Endothelial cell of umbilical vein (primary cell): ENCODE results near the gene DTX2. TPM values are rescaled to one million over a fixed set of nuclear protein-coding genes. Genes with fewer than 3 reads are reported as not detected.
"Not testable (repeated sequence)": the region's sequence is repeated elsewhere in the genome, so short reads cannot be mapped to it uniquely, and the experiment has no call there.

Source experiments
- BruUV-seq: library from RNA; stranded (reverse); fragments of 400-500 nt; replicated peaks from 2 replicates; lab custom pipeline; 2021; lab: Mats Ljungman, UMichigan
- CTCF ChIA-PET: fragments of 300-600, 350-600 bp; sonication (Branson Sonifier 250); formaldehyde crosslinking; loops from one replicate; lab custom pipeline; 2021; ENCODE audit warnings: antibody characterized with exemption, inconsistent platforms; lab: Charles Lee
- POLR2A ChIA-PET: fragments of 300-600, 350-600 bp; sonication (Branson Sonifier 250); formaldehyde crosslinking; loops from one replicate; lab custom pipeline; 2021; ENCODE audit warnings: antibody characterized with exemption, inconsistent platforms; lab: Charles Lee
- DNase-seq: peaks from one replicate; pipeline ENCODE4 v3.0.0-alpha.2; 2011; ENCODE audit warnings: low read depth, low spot score
- FAIRE-seq: peaks from 2 replicates; lab custom pipeline; 2011; peaks lifted over from hg19 to GRCh38; lab: Jason Lieb, UNC
- H2AFZ ChIP-seq: 2 replicates; pipeline ENCODE4 v1.6.0; 2012; ENCODE audit warnings: low read depth, low read length, control low read depth, inconsistent platforms
- H3K27ac ChIP-seq: 2 replicates; pipeline ENCODE4 v1.5.1; 2011; ENCODE audit warnings: low read depth, mild to moderate bottlenecking, control low read depth, low read length, moderate library complexity; ENCODE audit not compliant: insufficient read depth
- H3K27me3 ChIP-seq, 2 experiments: 2 replicates each; pipeline versions ENCODE4 v1.6.0 to v1.6.1; 2011; ENCODE audit warnings: low read length in 2 of 2, mixed read lengths in 1 of 2; ENCODE audit not compliant: control insufficient read depth in 2 of 2, insufficient read depth in 2 of 2
- H3K36me3 ChIP-seq, 2 experiments: 2 replicates in 1 of 2; 3 replicates in 1 of 2; pipeline ENCODE4 v1.5.1; 2011; ENCODE audit warnings: low read length in 2 of 2, mild to moderate bottlenecking in 1 of 2, moderate library complexity in 1 of 2; ENCODE audit not compliant: control insufficient read depth in 2 of 2, insufficient read depth in 2 of 2; ENCODE audit errors: extremely low read depth in 1 of 2
- H3K4me1 ChIP-seq: 3 replicates; pipeline ENCODE4 v1.5.1; 2011; ENCODE audit warnings: mild to moderate bottlenecking, low read length; ENCODE audit not compliant: control insufficient read depth, insufficient read depth; ENCODE audit errors: extremely low read depth
- H3K4me2 ChIP-seq: 2 replicates; pipeline ENCODE4 v1.6.1; 2011; ENCODE audit warnings: low read length, control low read depth, mixed read lengths; ENCODE audit not compliant: insufficient read depth
- H3K4me3 ChIP-seq, 3 experiments: fragments of 200-600 bp in 1 of 3; sonication (generic), shearing (Covaris generic) in 1 of 3; replicated peaks in 1 of 3; 2 replicates each; pipeline ENCODE4 v1.5.1; 2011 to 2016; ENCODE audit warnings: control low read depth in 3 of 3, low read length in 3 of 3, mild to moderate bottlenecking in 2 of 3, inconsistent platforms in 1 of 3, low read depth in 1 of 3, moderate library complexity in 1 of 3; ENCODE audit not compliant: insufficient read depth in 1 of 3
- H3K79me2 ChIP-seq: 2 replicates; pipeline ENCODE4 v1.6.0; 2012; ENCODE audit warnings: low read length, inconsistent platforms; ENCODE audit not compliant: control insufficient read depth, insufficient read depth
- H3K9ac ChIP-seq: replicated peaks from 2 replicates; pipeline ENCODE3; 2011; ENCODE audit warnings: low read length, control low read depth; ENCODE audit not compliant: insufficient read depth; ENCODE audit errors: extremely low read depth
- H3K9me1 ChIP-seq: replicated peaks from 3 replicates; pipeline ENCODE4 v1.6.0; 2011; ENCODE audit warnings: mild to moderate bottlenecking, low read length; ENCODE audit not compliant: control insufficient read depth, insufficient read depth; ENCODE audit errors: extremely low read depth
- H3K9me3 ChIP-seq: replicated peaks from 2 replicates; pipeline ENCODE4 v1.5.1; 2012; ENCODE audit warnings: low read length, inconsistent platforms; ENCODE audit not compliant: control insufficient read depth, insufficient read depth
- H4K20me1 ChIP-seq: replicated peaks from 2 replicates; pipeline ENCODE3; 2011; ENCODE audit warnings: mild to moderate bottlenecking, low read length; ENCODE audit not compliant: control insufficient read depth, insufficient read depth; ENCODE audit errors: extremely low read depth
- dilution Hi-C: fragments of 300-500 bp; cut with MboI; formaldehyde crosslinking; loops from one replicate; pipeline ENCODE4 v1.15.0; 2019; ENCODE audit warnings: low sequenced_read_pairs; ENCODE audit not compliant: extremely low pct_ligation_motif_present
- intact Hi-C: fragments of 100-400 bp; cut with micrococcal nuclease; formaldehyde crosslinking; loops from one replicate; pipeline ENCODE4 v1.10.0; 2022
- polyA plus RNA-seq, 4 experiments: library from polyadenylated mRNA; depleted of rRNA in 3 of 4; stranded (reverse) in 3 of 4; unstranded in 1 of 4; fragments of >200 nt; gene quantifications; 2 replicates each; pipeline versions ENCODE4 v1.2.1 to v1.2.3, GENCODE V29; 2011 to 2012; ENCODE audit warnings: missing spikeins in 1 of 4
- total RNA-seq: library from RNA; stranded (reverse); gene quantifications from 2 replicates; pipeline ENCODE4 v1.2.3, GENCODE V29; 2021

The DTX2 gene
- total and polyA plus RNA-seq, 2 donors (not counting 3 experiments of a cell fraction or from before 2014, with no cell fraction given): 8.5 to 17.1 TPM

DNA sequence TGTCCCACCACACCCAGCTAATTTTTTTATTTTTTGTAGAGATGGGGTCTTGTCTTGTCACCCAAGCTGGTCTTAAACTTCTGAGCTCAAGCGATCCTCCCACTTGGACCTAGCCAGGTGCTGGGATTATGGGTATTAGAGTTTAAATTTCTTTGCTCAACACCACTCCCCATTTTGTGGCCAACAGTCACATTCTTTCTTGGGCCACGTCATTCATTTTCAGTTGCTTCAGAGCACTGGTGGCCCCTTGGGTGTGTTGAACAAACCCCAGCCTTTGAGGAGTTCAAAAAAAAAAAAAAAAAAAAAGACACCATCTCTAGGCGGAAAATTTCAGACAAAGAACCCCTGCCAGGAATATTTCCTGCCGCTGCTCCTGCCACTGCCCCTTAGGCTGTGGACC lies 4.5 kb upstream of the DTX2 start:
- intact Hi-C loops: not testable (repeated sequence)

DNA sequence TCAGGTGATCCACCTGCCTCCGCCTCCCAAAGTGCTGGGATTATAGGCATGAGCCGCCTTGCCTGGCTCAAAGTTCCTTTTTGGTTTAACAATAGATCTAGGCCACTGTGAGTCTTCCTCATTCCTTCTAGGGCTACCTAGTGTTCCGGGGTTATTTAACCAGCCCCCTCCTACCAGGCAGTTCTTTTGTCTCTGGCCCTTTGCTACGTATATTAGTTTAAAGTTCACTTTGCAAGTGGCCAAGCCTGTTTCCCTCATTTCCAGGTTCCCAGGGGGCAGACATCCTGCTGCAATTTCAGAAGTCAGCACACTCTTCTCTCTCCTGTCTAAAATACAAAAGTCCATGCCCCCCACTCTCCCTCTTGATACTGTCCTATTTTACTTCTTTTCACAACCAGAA lies 3.0 kb upstream of the DTX2 start:
- not testable (repeated sequence) for FAIRE-seq

More for the DNA sequence above, 4.5 kb upstream of the DTX2 start:
- H3K9me3 ChIP-seq, H3K79me2 ChIP-seq, FAIRE-seq, DNase-seq, H3K36me3 ChIP-seq, H4K20me1 ChIP-seq, CTCF ChIA-PET, BruUV-seq, H3K4me2 ChIP-seq, H3K27ac ChIP-seq, POLR2A ChIA-PET, H3K9ac ChIP-seq, dilution Hi-C loops, H3K4me3 ChIP-seq, H3K27me3 ChIP-seq, H3K4me1 ChIP-seq, H3K9me1 ChIP-seq, H2AFZ ChIP-seq: not testable (repeated sequence)

DNA sequence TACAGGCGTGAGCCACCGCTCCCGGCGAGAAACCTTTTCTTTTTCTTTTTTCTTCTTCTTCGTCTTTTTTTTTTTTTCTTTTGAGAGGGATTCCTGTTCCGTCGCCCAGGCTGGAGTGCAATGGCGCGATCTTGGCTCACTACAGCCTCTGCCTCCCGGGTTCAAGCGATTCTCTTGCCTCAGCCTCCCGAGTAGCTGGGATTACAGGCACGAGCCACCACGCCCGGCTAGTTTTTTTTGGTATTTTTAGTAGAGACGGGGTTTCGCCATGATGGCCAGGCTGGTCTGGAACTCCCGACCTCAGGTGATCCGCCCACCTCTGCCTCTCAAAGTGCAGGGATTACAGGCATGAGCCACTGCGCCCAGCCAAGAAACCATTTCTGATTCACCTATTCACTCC lies 742 bp upstream of the DTX2 start:
- H3K27me3 ChIP-seq, POLR2A ChIA-PET, H3K4me2 ChIP-seq, intact Hi-C loops, FAIRE-seq, BruUV-seq, dilution Hi-C loops, H4K20me1 ChIP-seq, H3K36me3 ChIP-seq, DNase-seq, H3K4me1 ChIP-seq, CTCF ChIA-PET, H3K27ac ChIP-seq, H3K9ac ChIP-seq, H3K9me3 ChIP-seq, H3K9me1 ChIP-seq, H3K79me2 ChIP-seq, H2AFZ ChIP-seq, H3K4me3 ChIP-seq: not testable (repeated sequence)

More for the DNA sequence above, 3.0 kb upstream of the DTX2 start:
- POLR2A ChIA-PET, H3K27ac ChIP-seq, H3K36me3 ChIP-seq, H3K27me3 ChIP-seq, H3K4me2 ChIP-seq, H3K79me2 ChIP-seq, H3K9ac ChIP-seq, H4K20me1 ChIP-seq, H3K9me1 ChIP-seq, H3K4me3 ChIP-seq, H3K4me1 ChIP-seq, H2AFZ ChIP-seq, CTCF ChIA-PET, BruUV-seq, DNase-seq, H3K9me3 ChIP-seq, dilution Hi-C loops, intact Hi-C loops: not testable (repeated sequence)

DNA sequence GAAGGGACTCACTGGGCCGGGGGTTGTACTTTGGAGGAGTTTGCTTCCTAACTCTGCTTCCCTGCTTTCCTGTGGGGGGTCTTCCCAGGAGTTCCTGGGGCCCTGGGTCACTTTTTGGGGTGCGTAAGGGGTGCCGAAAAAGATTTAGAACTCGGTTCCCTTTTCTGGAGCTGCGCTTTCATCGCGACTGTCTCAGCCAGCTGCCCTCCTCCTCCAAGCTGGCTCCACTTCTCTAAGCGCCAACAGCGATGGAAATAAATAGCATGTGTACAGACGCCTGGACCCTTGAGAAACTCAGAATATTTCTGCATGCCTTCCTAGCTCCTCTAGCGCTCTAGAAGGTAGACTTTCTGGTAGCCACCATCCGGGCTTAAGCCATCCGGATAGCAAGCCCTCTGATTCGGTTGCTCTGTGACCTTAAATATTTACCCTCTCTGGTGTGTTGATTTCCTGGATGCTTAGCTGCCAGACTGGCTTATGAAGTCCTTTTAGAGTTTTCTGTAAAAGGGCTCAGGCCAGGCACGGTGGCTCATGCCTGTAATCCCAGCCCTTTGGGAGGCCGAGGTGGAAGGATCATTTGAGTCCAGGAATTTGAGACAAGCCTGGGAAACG lies 868 bp downstream of the DTX2 start:
- H3K4me2 ChIP-seq, H3K36me3 ChIP-seq, H2AFZ ChIP-seq, H3K9ac ChIP-seq, dilution Hi-C loops, H3K9me3 ChIP-seq, intact Hi-C loops, H3K4me1 ChIP-seq, H3K9me1 ChIP-seq, H4K20me1 ChIP-seq, H3K27ac ChIP-seq, H3K4me3 ChIP-seq, H3K27me3 ChIP-seq, CTCF ChIA-PET, DNase-seq, POLR2A ChIA-PET, H3K79me2 ChIP-seq: not testable (repeated sequence)
- FAIRE-seq: peak; percentile 83
- BruUV-seq: TSS peak; percentile 49
